Duodenal mucosa (tissue), 2 donors: ENCODE results near the gene GARS1.
A peak's percentile ranks its signal among the peaks of the same experiment; 100 is the strongest.

Source experiments
- H3K27ac ChIP-seq: one replicate; pipeline ENCODE4 v1.7.0; 2013; ENCODE audit warnings: low read depth, low read length
- H3K27me3 ChIP-seq, 2 donors: one replicate each; pipeline ENCODE4 v1.7.0; 2013; ENCODE audit warnings: low read length in 2 of 2, control low read depth in 1 of 2; ENCODE audit not compliant: insufficient read depth in 2 of 2, control insufficient read depth in 1 of 2
- H3K36me3 ChIP-seq, 2 donors: one replicate each; pipeline ENCODE4 v1.7.0; 2013; ENCODE audit warnings: low read length in 2 of 2, control low read depth in 1 of 2; ENCODE audit not compliant: insufficient read depth in 2 of 2, control insufficient read depth in 1 of 2
- H3K4me1 ChIP-seq, 2 donors: one replicate each; pipeline ENCODE4 v1.7.0; 2013; ENCODE audit warnings: low read length in 2 of 2, control low read depth in 1 of 2; ENCODE audit not compliant: insufficient read depth in 2 of 2, control insufficient read depth in 1 of 2
- H3K4me3 ChIP-seq, 2 donors: one replicate each; pipeline ENCODE4 v1.7.0; 2013; ENCODE audit warnings: low read length in 2 of 2, low read depth in 1 of 2
- H3K9ac ChIP-seq, 2 donors: one replicate each; pipeline ENCODE4 v1.7.0; 2013; ENCODE audit warnings: low read length in 2 of 2, low read depth in 1 of 2
- H3K9me3 ChIP-seq, 2 donors: one replicate each; pipeline ENCODE4 v1.7.0; 2013; ENCODE audit warnings: low read length in 2 of 2, control low read depth in 1 of 2; ENCODE audit not compliant: control insufficient read depth in 1 of 2

The GARS1 gene

GRCh38 chr7:30674420-30674819, 79.7 kb downstream of the GARS1 start:
- Histone ChIP-seq H3K4me1 (no peaks in the 10 kb centered on the region), H3K36me3 (no peaks in the 10 kb centered on the region), H3K27ac (no peak overlapping the region), H3K9me3 (no peaks in the 10 kb centered on the region), H3K9ac (no peak overlapping the region), H3K4me3 (no peak overlapping the region), H3K27me3 (peaks cover 9 to 10% of the 10 kb centered on the region in 2 donors)

GRCh38 chr7:30674876-30675275, 80.2 kb downstream of the GARS1 start:
- Histone ChIP-seq H3K9ac (no peak overlapping the region), H3K27ac (no peak overlapping the region), H3K9me3 (no peaks in the 10 kb centered on the region), H3K4me1 (no peaks in the 10 kb centered on the region), H3K4me3 (no peak overlapping the region), H3K27me3 (peaks cover 12 to 15% of the 10 kb centered on the region in 2 donors), H3K36me3 (no peaks in the 10 kb centered on the region)

GRCh38 chr7:30678805-30679204, 84.1 kb downstream of the GARS1 start:
- H3K4me3 ChIP-seq = no peak overlapping the region
- H3K27me3 ChIP-seq = peaks cover 46 to 48% of the 10 kb centered on the region in 2 donors
- H3K9ac ChIP-seq = no peak overlapping the region
- H3K27ac ChIP-seq = no peak overlapping the region
- no peaks in the 10 kb centered on the region for H3K36me3 ChIP-seq
- peaks cover 0 to 10% of the 10 kb centered on the region in 2 donors for H3K4me1 ChIP-seq
- H3K9me3 ChIP-seq = no peaks in the 10 kb centered on the region

- peaks cover 0 to 10% of the 10 kb centered on the region in 2 donors for H3K4me1 ChIP-seq
- H3K27ac ChIP-seq = no peak overlapping the region
- H3K27me3 ChIP-seq = peaks cover 45 to 55% of the 10 kb centered on the region in 2 donors
- no peaks in the 10 kb centered on the region for H3K36me3 ChIP-seq
- no peak overlapping the region for H3K4me3 ChIP-seq
- no peak overlapping the region for H3K9ac ChIP-seq
- no peaks in the 10 kb centered on the region for H3K9me3 ChIP-seq
Measured at GRCh38 chr7:30679664-30680063, 85.0 kb downstream of the GARS1 start.

- Histone ChIP-seq H3K9me3 (no peaks in the 10 kb centered on the region), H3K4me1 (peaks cover 0 to 10% of the 10 kb centered on the region in 2 donors), H3K27me3 (peaks cover 45 to 55% of the 10 kb centered on the region in 2 donors), H3K27ac (no peak overlapping the region), H3K9ac (no peak overlapping the region), H3K36me3 (no peaks in the 10 kb centered on the region), H3K4me3 (peak overlapping the region; percentile 48 to 51)
Measured at GRCh38 chr7:30681331-30681797, 86.7 kb downstream of the GARS1 start.

- peaks cover 45 to 52% of the 10 kb centered on the region in 2 donors for H3K27me3 ChIP-seq
- no peaks in the 10 kb centered on the region for H3K9me3 ChIP-seq
- peak overlapping the region; percentile 48 to 51 for H3K4me3 ChIP-seq
- H3K4me1 ChIP-seq = peaks cover 0 to 10% of the 10 kb centered on the region in 2 donors
- no peaks in the 10 kb centered on the region for H3K36me3 ChIP-seq
- no peak overlapping the region for H3K27ac ChIP-seq
- no peak overlapping the region for H3K9ac ChIP-seq
Measured at GRCh38 chr7:30681815-30682211, 87.1 kb downstream of the GARS1 start.

- Histone ChIP-seq H3K27me3 (peaks cover 45 to 50% of the 10 kb centered on the region in 2 donors), H3K4me3 (peak within 1 kb of the TSS; percentile 48 to 51), H3K9ac (no peak within 1 kb of the TSS), H3K27ac (no peak within 1 kb of the TSS), H3K36me3 (no peaks in the 10 kb centered on the region), H3K4me1 (peaks cover 0 to 10% of the 10 kb centered on the region in 2 donors), H3K9me3 (no peaks in the 10 kb centered on the region)
Measured at GRCh38 chr7:30682212-30683083, 87.8 kb downstream of the GARS1 start, which contains the start of gene CRHR2. CRHR2 (minus strand) TSS chr7:30682456; CDS start chr7:30682280, 176 bp downstream.

GRCh38 chr7:30683306-30683705, 88.6 kb downstream of the GARS1 start:
- peaks cover 41 to 50% of the 10 kb centered on the region in 2 donors for H3K27me3 ChIP-seq
- H3K9ac ChIP-seq = no peak overlapping the region
- no peaks in the 10 kb centered on the region for H3K36me3 ChIP-seq

More at GRCh38 chr7:30683306-30683705, 88.6 kb downstream of the GARS1 start:
- Histone ChIP-seq H3K4me3 (no peak overlapping the region), H3K27ac (no peak overlapping the region), H3K9me3 (no peaks in the 10 kb centered on the region), H3K4me1 (peaks cover 0 to 11% of the 10 kb centered on the region in 2 donors)
